Globus pallidus (tissue), 1 donor: ENCODE measurements around the gene ALDH1A2.
"Not testable (repeated sequence)": the region's sequence is repeated elsewhere in the genome, so short reads cannot be mapped to it uniquely, and the experiment has no call there.

ENCODE experiments used
- DNase-seq: peaks from one replicate; pipeline ENCODE4 v3.0.0-alpha.2; 2015; ENCODE audit warnings: low spot score

ALDH1A2 gene

DNA sequence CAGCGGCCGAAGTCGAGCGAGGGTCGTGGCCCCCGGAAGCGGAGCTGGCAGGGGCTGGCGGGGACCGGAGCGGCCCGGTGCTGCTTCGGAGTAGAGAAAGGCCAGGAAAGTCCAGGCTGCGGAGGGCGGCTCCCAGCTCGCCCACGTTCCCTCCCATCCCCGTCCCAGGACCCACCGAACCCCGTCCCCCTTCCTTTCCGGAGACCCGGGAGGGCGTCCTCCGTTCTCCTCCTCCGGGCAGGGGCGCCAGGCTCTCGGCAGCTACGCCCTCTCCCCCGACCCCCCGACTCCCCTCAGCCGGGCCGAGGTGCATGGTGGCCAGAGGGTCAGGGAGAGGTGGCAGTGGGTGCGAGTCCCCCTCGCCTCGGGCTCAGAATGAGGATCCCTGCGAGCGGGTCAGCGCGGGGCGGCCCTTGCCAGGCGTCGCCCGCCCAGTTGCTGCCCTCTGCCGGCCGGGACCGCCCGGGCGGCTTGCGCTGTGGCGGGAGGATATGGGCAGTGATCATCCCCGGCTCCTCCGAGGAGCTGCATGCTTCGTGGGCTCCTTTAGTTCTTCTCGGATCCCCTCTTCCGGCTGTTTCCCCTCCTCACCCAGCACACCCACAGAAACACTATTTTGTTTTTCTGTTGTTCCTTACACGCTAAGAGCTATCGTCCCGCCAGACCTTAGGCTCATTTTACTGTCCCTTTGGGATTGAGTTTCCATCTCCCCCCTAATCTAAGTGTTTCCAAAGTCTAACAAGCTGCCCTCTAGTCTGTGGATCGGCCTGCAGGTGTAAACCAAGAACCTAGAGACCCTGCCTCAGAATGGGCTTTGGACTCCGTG is 744 bp upstream of the ALDH1A2 start:
- DNase-seq, result peak; percentile 33

DNA sequence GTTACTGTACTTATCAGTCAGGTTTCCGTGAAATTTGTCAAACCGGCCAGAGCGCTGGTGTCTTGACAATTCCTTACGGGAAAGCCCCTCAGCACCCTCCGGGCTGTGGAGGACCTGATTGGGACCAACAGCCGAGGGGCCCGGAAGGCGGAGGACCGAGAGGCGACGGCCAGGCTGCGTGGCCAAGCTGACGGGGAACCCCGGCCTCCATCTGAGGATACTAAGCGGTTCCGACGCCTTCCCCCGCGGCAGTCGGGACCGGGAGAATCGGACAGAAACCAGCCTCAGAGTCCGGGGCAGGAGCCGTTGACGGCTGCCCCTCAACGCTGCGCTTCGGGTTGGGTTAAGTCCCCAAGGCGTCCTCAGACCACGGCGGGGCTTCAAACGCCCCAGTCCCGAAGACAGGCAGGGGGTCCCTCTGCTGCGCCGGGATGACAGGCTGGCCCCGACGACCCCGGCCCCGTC is 499 bp downstream of the ALDH1A2 start:
- no peak for DNase-seq

DNA sequence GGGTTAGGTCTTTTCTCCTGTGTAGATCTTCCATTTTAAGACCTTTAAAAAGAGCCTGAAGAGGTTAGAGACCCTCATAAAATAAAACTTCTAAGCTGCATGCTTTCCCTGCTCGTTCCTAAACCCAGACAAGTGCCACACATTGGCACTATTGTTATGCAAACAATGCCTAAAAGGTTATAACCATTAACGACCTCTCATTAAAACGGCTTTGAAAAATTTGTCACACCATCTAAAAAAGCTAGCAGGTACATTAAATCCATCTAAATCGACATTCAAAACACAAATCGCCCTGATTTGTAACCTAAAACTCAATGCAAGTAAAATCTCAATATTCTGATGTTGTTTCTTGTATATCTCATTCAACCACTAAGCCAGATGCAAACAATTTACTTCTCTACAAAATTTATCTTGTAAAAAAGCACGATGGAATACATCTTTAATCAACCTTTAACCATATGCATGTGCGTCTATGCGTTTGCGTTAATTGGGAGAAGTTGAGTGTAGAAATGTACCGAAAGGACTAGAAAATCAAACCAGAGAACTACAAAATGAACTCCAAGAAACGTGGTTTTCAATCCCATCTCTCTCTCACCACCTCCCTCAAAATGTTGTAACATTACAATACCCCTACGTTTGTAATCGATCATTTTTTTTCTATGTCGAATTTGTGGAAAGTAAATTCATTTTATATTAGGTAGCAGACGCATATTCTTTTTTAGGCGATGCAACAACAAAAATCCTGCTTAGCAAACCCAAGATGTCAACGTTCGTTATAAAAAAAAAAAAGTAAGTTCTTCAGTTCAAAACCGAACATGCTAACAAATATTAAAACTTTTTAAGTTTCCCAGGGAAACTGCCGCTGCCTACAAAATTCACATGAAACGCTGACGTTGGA is 1.2 kb downstream of the ALDH1A2 start:
- no peak for DNase-seq

DNA sequence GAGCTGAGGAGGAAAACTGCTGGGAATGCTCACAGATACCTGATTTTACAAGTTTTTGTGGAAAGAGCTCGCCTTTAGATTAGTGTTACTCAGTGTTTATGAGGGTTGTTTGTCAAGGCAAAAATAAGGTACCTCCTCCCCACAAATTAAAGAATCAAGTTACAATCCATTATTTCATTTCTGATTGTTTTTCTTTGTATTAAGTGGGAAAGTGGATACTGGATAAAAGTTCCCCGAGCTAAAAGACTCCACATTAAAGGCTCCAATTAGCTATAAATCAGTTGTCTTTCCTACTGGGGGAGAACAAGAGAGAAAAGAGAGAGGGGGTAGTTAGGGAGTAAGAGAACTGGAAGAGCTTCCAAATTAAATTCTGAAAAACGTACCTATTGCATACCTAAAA is 1.9 kb downstream of the ALDH1A2 start:
- no peak for DNase-seq

DNA sequence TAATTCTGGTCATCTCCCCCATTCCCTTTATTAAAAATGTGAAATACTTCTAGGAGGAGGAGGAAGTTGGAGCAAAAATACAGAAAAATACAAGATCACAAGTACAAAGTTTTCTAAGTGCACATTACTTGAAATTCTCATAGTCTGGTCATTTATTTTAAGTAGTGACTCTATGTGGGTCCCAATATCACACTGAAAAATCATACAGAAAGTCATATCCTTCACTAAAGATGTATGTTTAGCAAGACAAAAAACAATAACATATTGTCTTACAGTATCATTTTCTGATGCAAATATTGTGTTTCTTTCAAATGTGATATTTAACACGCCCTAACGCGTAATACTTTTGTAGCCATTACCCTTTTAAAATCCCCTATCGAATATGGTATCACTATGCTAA is 2.5 kb downstream of the ALDH1A2 start:
- no peak for DNase-seq

DNA sequence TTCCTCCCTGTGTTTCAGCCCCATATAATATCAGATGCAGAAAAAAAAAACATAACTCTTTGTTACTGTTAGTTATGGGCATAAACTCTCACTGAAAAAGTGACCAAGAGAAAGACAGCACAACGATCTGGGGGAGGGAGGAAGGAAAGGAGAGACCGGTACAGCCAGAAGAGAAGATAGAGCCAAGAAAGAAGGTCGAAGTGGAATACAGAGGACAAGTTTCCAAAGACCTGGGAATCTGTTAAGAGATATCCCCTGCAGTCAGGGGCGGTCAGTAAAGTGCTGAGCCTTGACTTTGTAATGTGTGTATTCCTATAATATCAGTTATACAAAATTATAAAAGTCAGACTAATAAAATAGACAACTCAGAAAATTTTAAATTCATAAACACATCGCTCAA is 3.3 kb downstream of the ALDH1A2 start:
- DNase-seq, result no peak

DNA sequence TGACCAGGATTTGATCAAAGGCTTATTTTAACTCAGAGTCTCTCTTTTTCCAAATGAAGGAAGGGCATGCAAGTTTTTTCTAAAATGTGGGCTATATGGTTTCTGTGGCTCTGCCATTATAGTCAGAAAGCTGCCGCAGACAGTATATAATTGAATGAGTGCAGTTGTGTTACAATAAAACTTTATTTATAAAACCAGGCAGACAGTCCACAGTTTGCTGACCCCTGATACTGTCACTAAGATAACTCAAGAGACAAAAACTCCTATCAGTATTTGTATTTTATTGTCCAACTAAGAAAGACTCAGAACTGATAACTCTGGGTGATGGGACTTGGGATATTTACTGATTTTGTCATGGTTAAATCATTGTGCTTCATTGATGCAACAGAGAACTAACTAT is 4.9 kb downstream of the ALDH1A2 start:
- DNase-seq, result no peak

DNA sequence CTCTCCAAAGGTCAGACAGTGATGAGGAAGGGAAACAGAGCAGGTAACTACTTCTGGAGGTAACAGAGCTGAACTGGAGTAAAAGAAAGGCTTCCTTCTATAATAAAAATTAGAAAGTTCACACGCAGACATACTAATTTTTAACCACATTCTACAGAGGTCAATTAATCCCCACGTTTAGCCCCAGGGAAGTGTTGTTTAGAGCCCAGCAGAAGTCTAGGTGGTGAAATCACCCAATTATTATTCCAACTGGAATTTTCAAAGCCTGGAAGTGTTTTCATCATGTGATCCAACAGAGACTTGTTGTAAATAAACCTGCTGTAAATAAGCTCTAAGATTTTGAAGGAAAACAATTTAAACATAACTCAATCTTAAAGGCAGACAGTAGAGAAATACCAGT is 6.8 kb downstream of the ALDH1A2 start:
- no peak for DNase-seq

DNA sequence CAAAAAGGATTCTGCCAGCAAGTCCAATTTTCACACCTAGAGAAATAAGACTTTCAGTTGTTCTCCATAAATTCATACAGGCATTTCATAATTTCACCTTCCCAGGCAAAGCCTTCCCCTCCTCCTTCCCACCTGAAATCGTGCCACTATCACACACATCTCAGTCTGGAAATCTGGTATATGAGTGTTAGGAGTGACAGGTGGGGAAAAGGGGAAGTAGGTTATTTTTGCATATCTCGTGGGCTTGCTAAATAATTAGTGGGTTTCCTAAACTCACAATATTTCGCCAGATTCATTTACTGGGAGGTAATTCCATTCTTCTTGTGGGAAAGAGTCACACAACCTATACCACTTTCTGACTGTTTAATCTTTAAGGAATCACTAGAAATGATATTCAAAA is 7.4 kb downstream of the ALDH1A2 start:
- DNase-seq, result no peak

DNA sequence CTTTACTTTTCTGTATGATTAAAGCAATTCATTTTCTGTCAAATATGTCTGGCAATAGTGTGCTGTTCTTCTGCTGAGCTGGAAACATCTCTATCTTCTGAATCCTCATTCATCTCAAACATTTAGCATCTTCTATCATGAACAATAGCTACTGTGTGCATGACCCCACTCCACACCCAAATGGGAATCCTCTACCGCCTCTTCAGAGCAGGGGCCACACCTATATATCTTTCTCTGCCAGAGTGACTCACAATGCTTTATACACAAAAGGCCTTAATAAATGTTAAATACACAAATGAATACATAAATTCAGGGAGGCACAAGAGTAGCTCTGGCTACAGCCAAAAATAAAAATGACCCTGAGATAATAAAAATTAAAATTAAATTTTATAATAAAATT is 8.0 kb downstream of the ALDH1A2 start:
- DNase-seq, result no peak

DNA sequence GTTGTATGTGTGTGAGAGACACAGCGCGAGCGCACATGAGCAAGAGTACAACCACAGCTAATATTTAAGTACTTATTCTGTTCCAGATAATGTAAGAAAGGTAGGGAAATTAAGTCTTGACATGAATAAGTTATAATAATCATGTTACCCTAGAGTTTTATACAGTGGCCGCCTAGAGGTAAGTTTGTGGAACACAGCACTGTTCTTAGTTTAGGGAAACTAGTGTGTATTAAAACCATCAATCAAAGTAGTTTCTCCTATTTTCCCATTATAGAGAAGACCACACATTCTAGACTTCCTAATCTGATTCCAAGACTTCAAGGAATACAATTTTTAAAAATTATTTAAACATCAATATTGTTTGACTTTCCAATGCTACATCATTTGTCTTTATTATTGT is 9.5 kb downstream of the ALDH1A2 start:
- no peak for DNase-seq

DNA sequence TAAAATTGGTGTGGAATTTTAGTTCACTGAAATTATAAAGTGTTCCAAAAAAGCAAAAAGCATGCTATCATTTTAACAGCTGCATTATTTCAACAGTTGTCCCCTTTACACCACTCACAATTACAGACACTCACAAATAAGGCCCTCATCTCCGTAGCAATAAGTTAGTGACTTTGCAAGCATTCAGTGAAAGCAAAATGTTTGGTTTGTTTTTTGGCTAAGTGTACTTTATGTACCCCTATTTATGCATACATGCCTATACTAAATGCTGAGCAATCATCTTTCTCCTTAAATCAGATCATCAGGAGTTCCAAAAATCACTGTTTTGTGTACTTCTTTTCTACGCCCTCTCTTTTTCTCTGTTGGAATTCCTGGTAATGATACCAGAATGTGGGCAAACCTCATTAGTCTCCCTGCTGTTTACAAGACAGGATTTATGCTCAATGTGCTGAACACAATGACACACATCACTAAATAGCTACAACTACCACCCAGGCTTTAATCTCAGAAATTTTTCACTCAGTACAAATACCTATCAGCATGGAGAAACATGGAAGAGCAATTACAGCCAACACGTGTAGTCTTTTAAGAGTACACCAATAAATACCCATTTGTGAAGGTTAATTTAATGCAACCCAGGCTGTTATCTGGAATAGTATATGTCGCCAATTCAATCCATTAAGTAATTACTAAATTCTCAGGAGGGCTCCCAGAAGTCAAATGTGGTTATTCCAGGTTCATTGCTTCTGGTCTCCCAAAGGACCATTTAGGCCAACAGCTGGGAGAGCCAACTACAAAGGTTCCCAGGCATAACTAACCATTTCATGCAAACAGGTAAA is 12.0 kb downstream of the ALDH1A2 start:
- DNase-seq, result no peak

DNA sequence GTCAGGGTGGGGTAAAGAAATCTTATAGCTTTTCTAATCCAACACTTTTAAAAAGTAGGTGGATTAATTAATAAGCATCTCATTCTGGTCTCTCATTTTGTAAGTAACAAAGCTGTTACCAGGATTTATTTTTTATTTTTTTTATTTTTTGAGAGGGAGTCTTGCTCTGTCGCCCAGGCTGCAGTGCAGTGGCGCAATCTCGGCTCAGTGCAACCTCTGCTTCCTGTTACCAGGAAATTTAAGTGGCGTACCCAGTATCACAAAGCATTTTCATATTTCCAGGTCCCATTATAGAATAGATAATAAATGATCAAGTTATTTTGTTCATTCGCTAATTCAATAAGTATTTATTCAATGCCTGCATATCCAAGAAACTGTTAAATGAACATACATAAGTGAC is 13.2 kb downstream of the ALDH1A2 start:
- DNase-seq, result no peak

DNA sequence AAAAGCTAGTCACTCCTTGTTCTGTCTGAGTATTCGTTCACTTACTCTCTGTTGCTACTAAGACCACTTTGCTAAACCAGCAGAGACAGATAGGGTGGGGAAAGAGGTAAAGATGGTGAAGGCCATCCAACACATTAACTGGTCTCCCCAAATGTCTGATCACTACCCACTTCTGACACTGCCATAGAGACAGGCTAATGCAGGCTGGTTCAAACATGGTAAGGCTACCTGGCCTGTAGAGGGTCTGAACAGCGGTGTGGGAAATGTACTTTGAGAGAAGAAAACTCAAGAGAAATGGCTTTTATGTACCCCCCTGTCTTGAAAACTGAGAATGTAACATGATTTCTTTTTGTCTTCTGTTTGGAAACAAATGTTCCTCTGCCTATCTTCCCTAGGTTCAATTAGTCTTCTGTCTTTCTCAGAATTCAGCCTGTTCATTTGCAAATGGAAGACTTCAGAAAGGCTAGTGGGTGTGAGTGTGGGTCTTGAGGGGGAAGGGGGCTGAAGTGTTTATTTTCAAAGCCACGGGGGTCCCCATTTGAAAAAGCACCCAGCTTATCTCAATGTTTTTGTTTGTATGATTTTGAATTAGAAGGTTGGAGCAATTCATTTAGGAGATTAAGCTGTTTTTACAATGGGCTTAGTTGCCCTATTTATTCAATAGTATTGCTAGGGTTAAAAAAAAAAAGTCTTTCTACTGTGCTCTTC is 15.8 kb downstream of the ALDH1A2 start:
- no peak for DNase-seq

DNA sequence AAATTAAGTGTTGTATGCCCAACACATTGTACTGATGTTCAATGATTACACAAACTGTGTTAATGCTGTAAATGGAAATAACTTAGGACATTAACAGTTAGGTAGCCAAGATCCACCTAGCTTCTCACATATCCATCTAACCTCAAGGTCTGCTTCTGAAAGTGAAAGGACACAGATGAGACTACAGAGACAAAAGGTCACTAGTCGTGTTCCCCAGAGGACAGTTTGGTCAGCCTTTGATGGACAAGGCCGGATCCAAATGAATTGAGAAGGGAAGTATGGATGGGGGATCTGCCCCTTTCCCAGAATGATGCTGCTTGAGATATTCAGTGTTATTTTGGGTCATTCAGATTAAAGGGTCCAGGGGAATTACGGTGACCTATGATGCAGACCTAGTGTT is 17.2 kb downstream of the ALDH1A2 start:
- no peak for DNase-seq

DNA sequence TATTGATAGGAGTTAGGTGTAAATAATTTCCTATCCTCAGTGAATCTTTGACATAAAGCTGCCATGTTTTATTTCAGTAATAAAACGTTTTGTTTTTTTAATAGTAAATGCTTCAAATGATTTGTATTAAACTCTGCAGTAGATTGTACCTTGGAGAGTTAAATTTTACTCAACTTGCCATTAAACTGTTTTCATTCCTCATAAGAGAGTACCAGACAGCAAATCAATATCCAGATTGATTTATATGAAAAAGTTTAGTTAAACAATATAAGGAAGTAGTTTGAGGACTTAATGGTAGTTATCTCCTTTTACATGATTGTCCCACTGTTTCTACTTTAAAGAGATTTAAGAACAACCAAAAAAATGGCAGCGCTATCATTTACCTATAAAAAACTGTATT is 18.4 kb downstream of the ALDH1A2 start:
- no peak for DNase-seq

DNA sequence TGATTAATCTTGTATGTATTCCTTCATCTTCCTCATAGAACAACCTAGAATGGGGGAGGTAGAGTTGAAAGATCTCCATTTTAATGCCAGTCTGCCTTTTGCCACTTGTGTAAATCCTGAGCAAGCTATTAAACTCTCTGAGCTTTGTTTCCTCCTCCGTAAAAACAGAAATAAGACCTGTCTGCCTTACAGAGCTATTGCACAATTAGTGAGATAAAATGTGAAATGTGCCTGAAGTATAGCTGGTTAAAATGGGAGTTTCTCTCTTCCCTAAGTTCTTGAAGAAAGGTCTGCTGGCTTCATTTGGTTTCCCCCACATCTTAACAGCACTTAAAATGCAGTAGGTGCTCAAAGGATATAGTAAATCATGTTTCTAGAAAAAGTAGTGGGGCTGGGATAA is 19.0 kb downstream of the ALDH1A2 start:
- DNase-seq, result no peak

DNA sequence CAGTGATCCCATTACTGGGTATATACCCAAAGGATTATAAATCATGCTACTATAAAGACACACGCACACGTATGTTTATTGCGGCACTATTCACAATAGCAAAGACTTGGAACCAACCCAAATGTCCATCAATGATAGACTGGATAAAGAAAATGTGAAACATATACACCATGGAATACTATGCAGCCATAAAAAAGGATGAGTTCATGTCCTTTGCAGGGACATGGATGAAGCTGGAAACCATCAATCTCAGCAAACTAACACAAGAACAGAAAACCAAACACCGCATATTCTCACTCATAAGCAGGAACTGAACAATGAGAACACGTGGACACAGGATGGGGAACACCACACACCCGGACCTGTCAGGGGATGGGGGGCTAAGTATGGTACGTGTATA is 20.1 kb downstream of the ALDH1A2 start:
- not testable (repeated sequence) for DNase-seq

DNA sequence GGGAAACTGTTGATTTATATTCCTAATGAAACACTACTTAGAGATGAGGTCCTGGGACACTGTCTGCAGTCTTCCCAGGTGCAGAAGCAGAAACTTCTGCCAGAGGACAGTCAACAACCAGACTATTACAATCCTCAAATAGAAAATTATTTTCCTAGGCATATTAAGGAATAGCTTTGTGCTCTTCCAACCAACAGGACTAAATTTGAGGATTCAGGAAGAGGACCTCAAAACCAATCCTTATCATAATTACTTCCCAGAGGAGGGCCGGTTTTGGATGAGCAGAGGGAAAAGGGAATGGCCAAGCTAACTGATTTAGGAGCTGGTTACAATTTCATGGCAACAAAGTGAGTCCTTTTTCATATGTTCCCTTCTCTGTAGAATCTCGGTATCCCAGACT is 21.0 kb downstream of the ALDH1A2 start:
- no peak for DNase-seq

DNA sequence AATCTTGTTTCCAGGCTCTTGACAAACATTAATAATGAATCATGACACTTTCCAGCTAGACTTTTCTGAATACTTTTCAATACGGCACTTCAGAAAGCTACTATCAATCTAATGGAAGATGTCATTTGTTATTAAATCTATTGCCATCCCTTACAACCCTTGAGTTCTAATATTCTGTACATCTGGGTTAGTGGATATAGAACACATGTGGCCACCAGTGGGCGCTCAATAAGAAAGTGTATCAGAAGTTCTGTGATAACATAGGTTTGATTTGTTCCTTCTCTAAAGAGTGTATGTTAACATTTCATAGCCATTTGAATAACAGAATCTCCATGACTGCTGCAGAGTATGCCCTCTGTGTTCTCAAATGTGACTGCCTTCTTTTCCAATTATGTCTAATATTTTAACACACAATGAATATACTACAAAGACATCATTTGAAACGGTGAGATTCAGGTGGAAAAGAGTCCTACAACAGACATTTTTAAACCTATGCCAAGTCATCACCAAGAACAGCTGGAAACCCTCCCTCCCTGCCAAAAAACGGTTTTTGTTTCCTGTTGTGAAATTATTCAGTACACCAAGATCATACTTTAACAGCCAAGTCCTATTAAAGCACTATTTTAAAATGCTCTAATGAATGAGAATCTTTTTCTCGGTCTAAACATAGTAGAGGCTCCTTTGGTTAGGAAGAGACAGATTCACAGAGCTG is 22.2 kb downstream of the ALDH1A2 start:
- peak; percentile 28 for DNase-seq

DNA sequence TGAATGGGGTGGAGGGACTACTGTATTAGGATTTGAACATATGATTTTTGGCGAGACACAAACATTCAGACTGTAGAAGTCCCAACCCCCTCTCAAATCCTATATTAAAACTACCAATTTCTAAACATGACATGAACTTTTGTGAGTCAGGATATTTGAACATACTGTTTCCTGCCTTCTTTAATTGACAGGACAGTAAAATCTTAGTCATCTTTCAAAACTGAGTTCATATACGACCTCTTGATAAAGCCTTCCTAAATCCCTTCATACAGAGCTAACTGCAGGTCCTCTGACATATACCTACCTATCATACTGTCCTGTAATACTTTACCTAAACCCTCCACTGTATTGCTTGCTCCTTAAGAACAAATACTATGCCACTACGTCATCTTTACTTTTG is 23.5 kb downstream of the ALDH1A2 start:
- no peak for DNase-seq
